H1 (cell line): ENCODE measurements around the gene DHCR24.

Source experiments
- BACH1 ChIP-seq: IDR thresholded peaks from 2 replicates; pipeline ENCODE4 v1.6.1; 2012; ENCODE audit warnings: low read length, improper control_type of control experiment
- BRCA1 ChIP-seq: IDR thresholded peaks from 2 replicates; pipeline ENCODE4 v1.6.1; 2012; ENCODE audit warnings: low read depth, low read length, improper control_type of control experiment
- CEBPB ChIP-seq: IDR thresholded peaks from 2 replicates; pipeline ENCODE4 v1.6.1; 2012; ENCODE audit warnings: low read depth, low read length
- CREB1 ChIP-seq: IDR thresholded peaks from 2 replicates; pipeline ENCODE4 v1.6.1; 2012; ENCODE audit warnings: inconsistent platforms
- EP300 ChIP-seq, 2 experiments: IDR thresholded peaks; 1 replicate in 1 of 2; 2 replicates in 1 of 2; pipeline ENCODE4 v1.6.1; 2011 to 2012; ENCODE audit warnings: low read depth in 2 of 2, low read length in 2 of 2, mild to moderate bottlenecking in 2 of 2, borderline replicate concordance in 1 of 2, inconsistent platforms in 1 of 2, moderate library complexity in 1 of 2
- POLR2A ChIP-seq, 2 experiments: IDR thresholded peaks; 1 replicate in 1 of 2; 2 replicates in 1 of 2; pipeline ENCODE4 v1.6.1; 2011; ENCODE audit warnings: low read depth in 2 of 2, low read length in 2 of 2, mild to moderate bottlenecking in 2 of 2; ENCODE audit errors: control extremely low read depth in 1 of 2
- TEAD4 ChIP-seq: IDR thresholded peaks from 2 replicates; pipeline ENCODE4 v1.6.1; 2012; ENCODE audit warnings: low read depth, low read length, inconsistent platforms, mixed read lengths
- TF ChIP-seq, protein P1 (sequence below), 3 experiments: IDR thresholded peaks; 1 replicate in 2 of 3; 2 replicates in 1 of 3; pipeline versions ENCODE4 v1.5.1 to v1.6.1; 2011; ENCODE audit warnings: low read length in 3 of 3, mild to moderate bottlenecking in 3 of 3, inconsistent platforms in 2 of 3, low read depth in 1 of 3, moderate library complexity in 1 of 3; ENCODE audit not compliant: insufficient read depth in 1 of 3; ENCODE audit errors: control extremely low read depth in 1 of 3
- TF ChIP-seq, protein P2 (sequence below): IDR thresholded peaks from 2 replicates; pipeline ENCODE4 v1.6.1; 2011; ENCODE audit warnings: low read length, improper control_type of control experiment

DNA sequence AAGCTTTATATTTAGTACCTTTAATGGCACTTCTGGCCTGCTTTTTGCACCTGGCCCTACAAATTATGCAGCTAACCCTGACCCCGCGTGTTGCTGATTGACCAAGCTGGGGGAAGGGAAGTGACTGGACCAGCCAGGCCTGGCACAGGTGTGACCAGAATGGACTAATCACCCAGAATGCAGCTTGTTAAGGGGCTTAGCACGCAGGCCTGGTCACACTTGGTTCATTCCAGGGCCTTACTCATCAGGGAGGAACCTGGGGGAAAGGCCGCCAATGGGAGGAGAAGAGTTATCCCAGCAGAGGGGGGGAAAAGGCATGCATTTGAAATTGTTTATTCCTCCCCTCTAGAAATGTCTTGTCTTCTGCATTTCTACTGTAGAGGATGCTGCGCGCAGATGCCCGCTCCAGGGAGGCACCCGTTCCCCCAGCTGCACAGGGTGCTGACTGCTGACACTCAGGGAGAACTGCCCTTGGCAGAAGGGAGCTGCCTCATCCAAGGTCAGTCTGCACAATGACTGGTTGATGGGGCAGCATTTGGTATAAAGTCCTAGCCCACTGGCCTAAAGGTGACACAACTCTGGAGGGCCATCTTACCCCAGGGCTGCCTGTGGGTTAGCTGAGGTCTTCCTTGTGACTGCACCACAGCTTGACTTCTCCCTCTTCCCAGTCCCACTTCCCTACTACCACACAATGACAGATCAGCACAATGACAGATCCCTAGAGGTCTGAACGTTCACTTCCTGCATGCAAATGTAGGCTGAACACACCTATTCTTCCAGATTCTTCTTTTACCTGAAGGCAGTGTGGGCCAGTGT lies 29.0 kb downstream of the DHCR24 start:
- no peak for TF ChIP-seq TEAD4
- no peak for TF ChIP-seq BACH1
- TF ChIP-seq, protein P1, sequence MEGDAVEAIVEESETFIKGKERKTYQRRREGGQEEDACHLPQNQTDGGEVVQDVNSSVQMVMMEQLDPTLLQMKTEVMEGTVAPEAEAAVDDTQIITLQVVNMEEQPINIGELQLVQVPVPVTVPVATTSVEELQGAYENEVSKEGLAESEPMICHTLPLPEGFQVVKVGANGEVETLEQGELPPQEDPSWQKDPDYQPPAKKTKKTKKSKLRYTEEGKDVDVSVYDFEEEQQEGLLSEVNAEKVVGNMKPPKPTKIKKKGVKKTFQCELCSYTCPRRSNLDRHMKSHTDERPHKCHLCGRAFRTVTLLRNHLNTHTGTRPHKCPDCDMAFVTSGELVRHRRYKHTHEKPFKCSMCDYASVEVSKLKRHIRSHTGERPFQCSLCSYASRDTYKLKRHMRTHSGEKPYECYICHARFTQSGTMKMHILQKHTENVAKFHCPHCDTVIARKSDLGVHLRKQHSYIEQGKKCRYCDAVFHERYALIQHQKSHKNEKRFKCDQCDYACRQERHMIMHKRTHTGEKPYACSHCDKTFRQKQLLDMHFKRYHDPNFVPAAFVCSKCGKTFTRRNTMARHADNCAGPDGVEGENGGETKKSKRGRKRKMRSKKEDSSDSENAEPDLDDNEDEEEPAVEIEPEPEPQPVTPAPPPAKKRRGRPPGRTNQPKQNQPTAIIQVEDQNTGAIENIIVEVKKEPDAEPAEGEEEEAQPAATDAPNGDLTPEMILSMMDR (IDR thresholded peaks at IDR 0.05; ENCODE audit: control extremely low read depth in 1 of 3, insufficient read depth in 1 of 3, low read depth in 1 of 3, low read length in 3 of 3) = no peak
- no peak for TF ChIP-seq CREB1
- no peak for TF ChIP-seq CEBPB
- peak in 1 of 2 experiments; percentile 19; a peak in 1 of 3 replicates for TF ChIP-seq POLR2A (IDR thresholded peaks at IDR 0.05; ENCODE audit: control extremely low read depth in 1 of 2, low read depth in 2 of 2, low read length in 2 of 2)
- TF ChIP-seq, protein P2, sequence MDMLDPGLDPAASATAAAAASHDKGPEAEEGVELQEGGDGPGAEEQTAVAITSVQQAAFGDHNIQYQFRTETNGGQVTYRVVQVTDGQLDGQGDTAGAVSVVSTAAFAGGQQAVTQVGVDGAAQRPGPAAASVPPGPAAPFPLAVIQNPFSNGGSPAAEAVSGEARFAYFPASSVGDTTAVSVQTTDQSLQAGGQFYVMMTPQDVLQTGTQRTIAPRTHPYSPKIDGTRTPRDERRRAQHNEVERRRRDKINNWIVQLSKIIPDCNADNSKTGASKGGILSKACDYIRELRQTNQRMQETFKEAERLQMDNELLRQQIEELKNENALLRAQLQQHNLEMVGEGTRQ = no peak
- no peak for TF ChIP-seq EP300 (IDR thresholded peaks at IDR 0.05; ENCODE audit: borderline replicate concordance in 1 of 2, low read depth in 2 of 2, low read length in 2 of 2)
- no peak for TF ChIP-seq BRCA1
